GM03348 (cell line): ENCODE data around the gene FAM171A2.
"Not testable (repeated sequence)": the region's sequence is repeated elsewhere in the genome, so short reads cannot be mapped to it uniquely, and the experiment has no call there.

Source experiments
- DNase-seq: peaks from one replicate; pipeline ENCODE4 v3.0.0; 2012; ENCODE audit warnings: low spot score

FAM171A2 gene

GRCh38 chr17:44383861-44384260 is 20.2 kb upstream of the FAM171A2 start:
- no peak for DNase-seq

GRCh38 chr17:44383363-44383762 is 19.7 kb upstream of the FAM171A2 start:
- no peak for DNase-seq

GRCh38 chr17:44382917-44383316 is 19.3 kb upstream of the FAM171A2 start:
- no peak for DNase-seq

GRCh38 chr17:44381810-44382305 is 18.2 kb upstream of the FAM171A2 start:
- DNase-seq: no peak

GRCh38 chr17:44380767-44381166 is 17.1 kb upstream of the FAM171A2 start:
- DNase-seq: no peak

GRCh38 chr17:44379887-44380286 is 16.2 kb upstream of the FAM171A2 start:
- no peak for DNase-seq

- no peak for DNase-seq
These were observed 14.6 kb upstream of the FAM171A2 start for GRCh38 chr17:44378171-44378705.

- DNase-seq: no peak
These were observed 13.1 kb upstream of the FAM171A2 start for GRCh38 chr17:44376779-44377178.

- peak; percentile 75 for DNase-seq
These were observed 12.5 kb upstream of the FAM171A2 start for GRCh38 chr17:44376124-44376523.

- DNase-seq: no peak
These were observed 11.8 kb upstream of the FAM171A2 start for GRCh38 chr17:44375196-44376017.

- DNase-seq: no peak
These were observed 10.9 kb upstream of the FAM171A2 start for GRCh38 chr17:44374306-44375195.

- DNase-seq: no peak
These were observed 8.4 kb upstream of the FAM171A2 start for GRCh38 chr17:44372036-44372435.

GRCh38 chr17:44369414-44370023 is 5.9 kb upstream of the FAM171A2 start:
- not testable (repeated sequence) for DNase-seq

GRCh38 chr17:44368391-44369243 is 5.0 kb upstream of the FAM171A2 start:
- not testable (repeated sequence) for DNase-seq

GRCh38 chr17:44367231-44367979 is 3.8 kb upstream of the FAM171A2 start:
- DNase-seq: no peak

- not testable (repeated sequence) for DNase-seq
These were observed 1.4 kb upstream of the FAM171A2 start for GRCh38 chr17:44365051-44365450.

GRCh38 chr17:44362949-44363612 is 572 bp downstream of the FAM171A2 start:
- DNase-seq: peak; percentile 68

- no peak for DNase-seq
These were observed 1.1 kb downstream of the FAM171A2 start for GRCh38 chr17:44362459-44362948.
